ENCODE results near the gene PPTC7.
"Not testable (repeated sequence)": the region's sequence is repeated elsewhere in the genome, so short reads cannot be mapped to it uniquely, and the experiment has no call there.

Gene PPTC7

GRCh38 chr12:110602085-110602814, 19.1 kb upstream of the PPTC7 start:
- Histone ChIP-seq H3F3A (ENCODE audit: control insufficient read depth, insufficient read depth) (peaks cover 12% of the 10 kb centered on the region), H3K4me1 (ENCODE audit: control insufficient read depth, low read length) (peaks cover 50% of the 10 kb centered on the region)
- not testable (repeated sequence) for H3K79me2 ChIP-seq (ENCODE audit: control insufficient read depth, low read length); H3K4me3 ChIP-seq (ENCODE audit: low read length); H3K27ac ChIP-seq (ENCODE audit: low read depth, low read length); H4K20me1 ChIP-seq (ENCODE audit: control insufficient read depth, insufficient read depth, low read depth, low read length); H3K9me2 ChIP-seq (replicated peaks; ENCODE audit: control insufficient read depth, low read length); H3K9me3 ChIP-seq (ENCODE audit: control insufficient read depth, insufficient read depth, low read length); H3K36me3 ChIP-seq (ENCODE audit: control insufficient read depth, low read length); H3K4me2 ChIP-seq (ENCODE audit: low read length); H3K27me3 ChIP-seq (ENCODE audit: control insufficient read depth, low read length)
- TF ChIP-seq CTCF (IDR thresholded peaks at IDR 0.05; ENCODE audit: low read depth, low read length, poor library complexity, severe bottlenecking) = peak; percentile 72

- TF ChIP-seq CTCF (IDR thresholded peaks at IDR 0.05; ENCODE audit: low read depth, low read length, poor library complexity, severe bottlenecking) (peak; percentile 50), EZH2phosphoT487 (IDR thresholded peaks at IDR 0.05; ENCODE audit: borderline replicate concordance, low read length) (no peak)
- Histone ChIP-seq H3K4me2 (ENCODE audit: low read length) (no peak overlapping the region), H3K36me3 (ENCODE audit: control insufficient read depth, low read length) (no peaks in the 10 kb centered on the region)
Observed at GRCh38 chr12:110600254-110600653, 17.1 kb upstream of the PPTC7 start.

GRCh38 chr12:110599334-110599733, 16.2 kb upstream of the PPTC7 start:
- peaks cover 25% of the 10 kb centered on the region for H3K4me1 ChIP-seq (ENCODE audit: control insufficient read depth, low read length)
- H3K4me3 ChIP-seq (ENCODE audit: low read length) = no peak overlapping the region
- H4K20me1 ChIP-seq (ENCODE audit: control insufficient read depth, insufficient read depth, low read depth, low read length) = no peaks in the 10 kb centered on the region
- H3K36me3 ChIP-seq (ENCODE audit: control insufficient read depth, low read length) = no peaks in the 10 kb centered on the region
- no peaks in the 10 kb centered on the region for H3K79me2 ChIP-seq (ENCODE audit: control insufficient read depth, low read length)
- TF ChIP-seq CTCF (IDR thresholded peaks at IDR 0.05; ENCODE audit: low read depth, low read length, poor library complexity, severe bottlenecking) (no peak), EZH2phosphoT487 (IDR thresholded peaks at IDR 0.05; ENCODE audit: borderline replicate concordance, low read length) (no peak)
- no peaks in the 10 kb centered on the region for H3K9me3 ChIP-seq (ENCODE audit: control insufficient read depth, insufficient read depth, low read length)
- H3F3A ChIP-seq (ENCODE audit: control insufficient read depth, insufficient read depth) = peaks cover 5% of the 10 kb centered on the region
- H3K27me3 ChIP-seq (ENCODE audit: control insufficient read depth, low read length) = no peaks in the 10 kb centered on the region
- no peaks in the 10 kb centered on the region for H3K9me2 ChIP-seq (replicated peaks; ENCODE audit: control insufficient read depth, low read length)
- H3K27ac ChIP-seq (ENCODE audit: low read depth, low read length) = no peak overlapping the region
- no peak overlapping the region for H3K4me2 ChIP-seq (ENCODE audit: low read length)

More at GRCh38 chr12:110600254-110600653, 17.1 kb upstream of the PPTC7 start:
- H3K27me3 ChIP-seq (ENCODE audit: control insufficient read depth, low read length) = no peaks in the 10 kb centered on the region
- H3K9me2 ChIP-seq (replicated peaks; ENCODE audit: control insufficient read depth, low read length) = no peaks in the 10 kb centered on the region
- H3K9me3 ChIP-seq (ENCODE audit: control insufficient read depth, insufficient read depth, low read length) = no peaks in the 10 kb centered on the region
- H3F3A ChIP-seq (ENCODE audit: control insufficient read depth, insufficient read depth) = peaks cover 5% of the 10 kb centered on the region
- H3K27ac ChIP-seq (ENCODE audit: low read depth, low read length) = no peak overlapping the region
- H3K79me2 ChIP-seq (ENCODE audit: control insufficient read depth, low read length) = no peaks in the 10 kb centered on the region
- no peaks in the 10 kb centered on the region for H4K20me1 ChIP-seq (ENCODE audit: control insufficient read depth, insufficient read depth, low read depth, low read length)
- no peak overlapping the region for H3K4me3 ChIP-seq (ENCODE audit: low read length)
- H3K4me1 ChIP-seq (ENCODE audit: control insufficient read depth, low read length) = peaks cover 34% of the 10 kb centered on the region

Measured in DOHH2 (cell line).